CD4-positive, alpha-beta memory T cell (primary cell): Measurements from ENCODE around the gene CARNS1. TPM values are rescaled to one million over a fixed set of nuclear protein-coding genes. Genes with fewer than 3 reads are reported as not detected.

Experiments
- CTCF ChIA-PET: fragments of 350-600 bp; sonication (Branson Sonifier 250); formaldehyde crosslinking; loops from one replicate; lab custom pipeline; 2021; ENCODE audit warnings: inconsistent platforms; ENCODE audit not compliant: partially characterized antibody; lab: Charles Lee
- POLR2A ChIA-PET: fragments of 350-600 bp; sonication (Branson Sonifier 250); formaldehyde crosslinking; loops from one replicate; lab custom pipeline; 2021; ENCODE audit not compliant: partially characterized antibody; lab: Charles Lee
- DNase-seq, 5 donors: peaks; one replicate each; pipeline versions ENCODE4 v3.0.0 to v3.0.0-alpha.2; 2020 to 2022; ENCODE audit warnings: mixed read lengths in 1 of 5
- H3K27ac ChIP-seq: one replicate; pipeline ENCODE4 v1.7.0; 2013; ENCODE audit warnings: low read depth, low read length
- H3K27me3 ChIP-seq: 2 replicates; pipeline ENCODE4 v1.7.0; 2013; ENCODE audit warnings: mild to moderate bottlenecking, low read length, moderate library complexity; ENCODE audit not compliant: insufficient read depth
- H3K36me3 ChIP-seq: 2 replicates; pipeline ENCODE4 v1.7.0; 2013; ENCODE audit warnings: mild to moderate bottlenecking, low read length, moderate library complexity; ENCODE audit not compliant: insufficient read depth
- H3K4me1 ChIP-seq: 2 replicates; pipeline ENCODE4 v1.7.0; 2013; ENCODE audit warnings: mild to moderate bottlenecking, low read length, moderate library complexity; ENCODE audit not compliant: insufficient read depth
- H3K4me3 ChIP-seq, 2 donors: one replicate each; pipeline ENCODE4 v1.7.0; 2013; ENCODE audit warnings: low read length in 2 of 2, mild to moderate bottlenecking in 1 of 2
- H3K9me3 ChIP-seq, 2 donors: one replicate each; pipeline ENCODE4 v1.7.0; 2013; ENCODE audit warnings: low read length in 2 of 2, control low read depth in 1 of 2; ENCODE audit not compliant: control insufficient read depth in 1 of 2
- H3K27ac Mint-ChIP-seq, 7 donors: one replicate each; pipeline ENCODE4 v1.8.0; 2020 to 2021; ENCODE audit warnings: mixed read lengths in 7 of 7, mild to moderate bottlenecking in 6 of 7, inconsistent platforms in 3 of 7, moderate library complexity in 3 of 7
- H3K27me3 Mint-ChIP-seq, 2 donors: one replicate each; pipeline ENCODE4 v1.8.0; 2020 to 2021; ENCODE audit warnings: mixed read lengths in 2 of 2
- H3K36me3 Mint-ChIP-seq, 2 donors: one replicate each; pipeline ENCODE4 v1.8.0; 2020 to 2021; ENCODE audit warnings: mixed read lengths in 2 of 2, inconsistent platforms in 1 of 2, mild to moderate bottlenecking in 1 of 2
- H3K4me1 Mint-ChIP-seq, 4 donors: one replicate each; pipeline ENCODE4 v1.8.0; 2020 to 2021; ENCODE audit warnings: mixed read lengths in 4 of 4, mild to moderate bottlenecking in 1 of 4
- H3K4me3 Mint-ChIP-seq, 8 donors: one replicate each; pipeline ENCODE4 v1.8.0; 2020 to 2021; ENCODE audit warnings: mixed read lengths in 8 of 8, mild to moderate bottlenecking in 7 of 8, moderate library complexity in 6 of 8, inconsistent platforms in 3 of 8
- H3K9me3 Mint-ChIP-seq, 8 donors: one replicate each; pipeline ENCODE4 v1.8.0; 2020 to 2021; ENCODE audit warnings: mixed read lengths in 8 of 8, mild to moderate bottlenecking in 5 of 8, inconsistent platforms in 3 of 8, moderate library complexity in 1 of 8
- intact Hi-C: fragments of 100-400 bp; cut with micrococcal nuclease; formaldehyde crosslinking; loops from one replicate; pipeline ENCODE4 v1.15.1; 2023
- polyA plus RNA-seq, 2 donors: library from polyadenylated mRNA; unstranded; fragments of 300-500 nt; fragmentation: Illumina TruSeq; gene quantifications; one replicate each; pipeline ENCODE4 v1.2.3, GENCODE V29; 2021
- total RNA-seq, 2 experiments: library from RNA; stranded (reverse); gene quantifications; one replicate each; pipeline ENCODE4 v1.2.3, GENCODE V29; 2021

CARNS1 gene
- total and polyA plus RNA-seq, 4 experiments from 2014 or later = 0.45 to 3.3 (median 1.6) TPM

- no peaks in the 10 kb centered on the region for H3K9me3 ChIP-seq
- Mint-ChIP-seq H3K9me3 (no peaks in the 10 kb centered on the region), H3K27ac (peak overlapping the region; percentile 89 to 98 (median 96)), H3K4me1 (peaks cover 35 to 84% (median 47%) of the 10 kb centered on the region in 4 donors), H3K27me3 (no peaks in the 10 kb centered on the region), H3K4me3 (peak overlapping the region; percentile 93 to 100 (median 96)), H3K36me3 (peaks cover 23 to 42% of the 10 kb centered on the region in 2 donors)
- no peak for DNase-seq
- H3K36me3 ChIP-seq = peaks cover 22% of the 10 kb centered on the region
- intact Hi-C loops = no loop called here
- ChIA-PET CTCF (interaction anchor here (0.9 to 5.7 kb wide), 8 partner anchors 8 to 100 kb away, joined by 3 to 65 read pairs (median 6); partner anchors contain the start of genes CARNS1, PITPNM1, PTPRCAP and RPS6KB2), POLR2A (interaction anchor here (0.7 to 21.5 kb wide), 13 partner anchors 10 to 165 kb away, joined by 4 to 2262 read pairs (median 44); partner anchors contain the start of genes AIP, ANKRD13D, CARNS1 and CORO1B)
- peak overlapping the region; percentile 77 to 99 for H3K4me3 ChIP-seq
- H3K27me3 ChIP-seq = no peaks in the 10 kb centered on the region
- H3K4me1 ChIP-seq = peaks cover 78% of the 10 kb centered on the region
- peak overlapping the region; percentile 81 for H3K27ac ChIP-seq
Observed at GRCh38 chr11:67405196-67405567, 10.3 kb upstream of the CARNS1 start.

- Histone ChIP-seq H3K27ac (peak overlapping the region; percentile 81), H3K27me3 (no peaks in the 10 kb centered on the region), H3K4me3 (peak overlapping the region; percentile 77 to 99), H3K4me1 (peaks cover 78% of the 10 kb centered on the region), H3K36me3 (peaks cover 22% of the 10 kb centered on the region), H3K9me3 (no peaks in the 10 kb centered on the region)
- intact Hi-C loops = no loop called here
- peak overlapping the region; percentile 89 to 98 (median 96) for H3K27ac Mint-ChIP-seq
- H3K27me3 Mint-ChIP-seq = no peaks in the 10 kb centered on the region
- ChIA-PET POLR2A (interaction anchor here (2.7 to 21.5 kb wide), 10 partner anchors 14 to 166 kb away, joined by 10 to 2262 read pairs (median 81); partner anchors contain the start of genes AIP, ANKRD13D, CARNS1 and CORO1B), CTCF (interaction anchor here (1.1 to 5.7 kb wide), 4 partner anchors 8 to 33 kb away, joined by 3 to 65 read pairs (median 48); partner anchors contain the start of genes CARNS1, PTPRCAP and RPS6KB2)
- no peaks in the 10 kb centered on the region for H3K9me3 Mint-ChIP-seq
- DNase-seq = no peak
- peak overlapping the region; percentile 93 to 100 (median 96) for H3K4me3 Mint-ChIP-seq
- peaks cover 35 to 84% (median 47%) of the 10 kb centered on the region in 4 donors for H3K4me1 Mint-ChIP-seq
- H3K36me3 Mint-ChIP-seq = peaks cover 20 to 37% of the 10 kb centered on the region in 2 donors
Observed at GRCh38 chr11:67405688-67406339, 9.7 kb upstream of the CARNS1 start.

GRCh38 chr11:67406420-67406968 lies 9.0 kb upstream of the CARNS1 start:
- H3K36me3 Mint-ChIP-seq = peaks cover 20 to 35% of the 10 kb centered on the region in 2 donors
- ChIA-PET POLR2A (interaction anchor here (0.7 to 21.5 kb wide), 12 partner anchors 8 to 129 kb away, joined by 3 to 2262 read pairs (median 17); partner anchors contain the start of genes AIP, CARNS1, CLCF1 and CORO1B), CTCF (interaction anchor here (1.1 to 3.4 kb wide), 2 partner anchors 31 to 78 kb away, joined by 3 to 21 read pairs; partner anchors contain the start of gene PTPRCAP)
- Histone ChIP-seq H3K4me3 (peak overlapping the region in 1 of 2 donors; percentile 77), H3K36me3 (peaks cover 22% of the 10 kb centered on the region), H3K27ac (peak overlapping the region; percentile 81), H3K4me1 (peaks cover 84% of the 10 kb centered on the region), H3K9me3 (no peaks in the 10 kb centered on the region), H3K27me3 (no peaks in the 10 kb centered on the region)
- H3K4me1 Mint-ChIP-seq = peaks cover 39 to 88% (median 53%) of the 10 kb centered on the region in 4 donors
- intact Hi-C loops = no loop called here
- no peaks in the 10 kb centered on the region for H3K9me3 Mint-ChIP-seq
- no peaks in the 10 kb centered on the region for H3K27me3 Mint-ChIP-seq
- peak overlapping the region; percentile 93 to 100 (median 96) for H3K4me3 Mint-ChIP-seq
- no peak for DNase-seq
- peak overlapping the region; percentile 64 to 98 (median 92) for H3K27ac Mint-ChIP-seq

GRCh38 chr11:67406969-67407687 lies 8.3 kb upstream of the CARNS1 start:
- peaks cover 22% of the 10 kb centered on the region for H3K36me3 ChIP-seq
- DNase-seq = no peak
- ChIA-PET POLR2A (interaction anchor here (0.7 to 21.5 kb wide), 17 partner anchors 9 to 167 kb away, joined by 3 to 2262 read pairs (median 4); partner anchors contain the start of genes AIP, CARNS1, CDK2AP2 and CLCF1), CTCF (interaction anchor here (1.0 to 3.4 kb wide), 4 partner anchors 10 to 77 kb away, joined by 3 to 21 read pairs (median 4); partner anchors contain the start of gene PTPRCAP)
- no peaks in the 10 kb centered on the region for H3K9me3 ChIP-seq
- H3K4me1 ChIP-seq = peaks cover 88% of the 10 kb centered on the region
- intact Hi-C loops = no loop called here
- Mint-ChIP-seq H3K4me3 (peak overlapping the region; percentile 85 to 100 (median 94)), H3K36me3 (peaks cover 20 to 35% of the 10 kb centered on the region in 2 donors), H3K9me3 (no peaks in the 10 kb centered on the region), H3K27ac (peak overlapping the region; percentile 82 to 98 (median 93)), H3K27me3 (no peaks in the 10 kb centered on the region), H3K4me1 (peaks cover 43 to 92% (median 58%) of the 10 kb centered on the region in 4 donors)
- peak overlapping the region; percentile 33 to 77 for H3K4me3 ChIP-seq
- peak overlapping the region; percentile 81 for H3K27ac ChIP-seq
- H3K27me3 ChIP-seq = no peaks in the 10 kb centered on the region

- no peak for DNase-seq
- Histone ChIP-seq H3K9me3 (no peaks in the 10 kb centered on the region), H3K4me1 (peaks cover 88% of the 10 kb centered on the region), H3K36me3 (peaks cover 22% of the 10 kb centered on the region), H3K27ac (peak overlapping the region; percentile 81), H3K4me3 (peak overlapping the region; percentile 33 to 77), H3K27me3 (no peaks in the 10 kb centered on the region)
- no peaks in the 10 kb centered on the region for H3K27me3 Mint-ChIP-seq
- CTCF ChIA-PET = interaction anchor here (0.9 to 3.4 kb wide), 8 partner anchors 9 to 77 kb away, joined by 3 to 21 read pairs (median 4); partner anchors contain the start of genes PTPRCAP, RPS6KB2 and TMEM134
- H3K4me3 Mint-ChIP-seq = peak overlapping the region; percentile 85 to 100 (median 94)
- H3K4me1 Mint-ChIP-seq = peaks cover 47 to 97% (median 63%) of the 10 kb centered on the region in 4 donors
- H3K27ac Mint-ChIP-seq = peak overlapping the region; percentile 82 to 98 (median 93)
- POLR2A ChIA-PET = interaction anchor here (0.5 to 21.5 kb wide), 25 partner anchors 10 to 195 kb away, joined by 3 to 2262 read pairs (median 5); partner anchors contain the start of genes AIP, CARNS1, CDK2AP2 and CLCF1
- H3K9me3 Mint-ChIP-seq = peaks cover 0 to 1% (median 0%) of the 10 kb centered on the region in 8 donors
- peaks cover 20 to 35% of the 10 kb centered on the region in 2 donors for H3K36me3 Mint-ChIP-seq
- intact Hi-C loops = no loop called here
Observed at GRCh38 chr11:67407688-67408163, 7.8 kb upstream of the CARNS1 start.
